G401 (cell line): ENCODE measurements around the gene C13orf42. TPM values are rescaled to one million over a fixed set of nuclear protein-coding genes. Genes with fewer than 3 reads are reported as not detected.
"Not testable (repeated sequence)": the region's sequence is repeated elsewhere in the genome, so short reads cannot be mapped to it uniquely, and the experiment has no call there.

Experiments
- DNase-seq: peaks from one replicate; pipeline ENCODE4 v3.0.0-alpha.2; 2015; ENCODE audit warnings: low spot score
- in situ Hi-C: cut with HindIII; loops from 2 replicates; pipeline ENCODE4 v1.10.0; 2016; ENCODE audit warnings: low sequenced_read_pairs, mixed read lengths
- total RNA-seq: library from RNA; depleted of rRNA; stranded (reverse); fragments of >200 nt; shearing (Covaris generic); gene quantifications from 2 replicates; pipeline ENCODE4 v1.2.3, GENCODE V29; 2014

C13orf42 gene
- total RNA-seq, 1 experiment from 2014 or later = not detected

DNA sequence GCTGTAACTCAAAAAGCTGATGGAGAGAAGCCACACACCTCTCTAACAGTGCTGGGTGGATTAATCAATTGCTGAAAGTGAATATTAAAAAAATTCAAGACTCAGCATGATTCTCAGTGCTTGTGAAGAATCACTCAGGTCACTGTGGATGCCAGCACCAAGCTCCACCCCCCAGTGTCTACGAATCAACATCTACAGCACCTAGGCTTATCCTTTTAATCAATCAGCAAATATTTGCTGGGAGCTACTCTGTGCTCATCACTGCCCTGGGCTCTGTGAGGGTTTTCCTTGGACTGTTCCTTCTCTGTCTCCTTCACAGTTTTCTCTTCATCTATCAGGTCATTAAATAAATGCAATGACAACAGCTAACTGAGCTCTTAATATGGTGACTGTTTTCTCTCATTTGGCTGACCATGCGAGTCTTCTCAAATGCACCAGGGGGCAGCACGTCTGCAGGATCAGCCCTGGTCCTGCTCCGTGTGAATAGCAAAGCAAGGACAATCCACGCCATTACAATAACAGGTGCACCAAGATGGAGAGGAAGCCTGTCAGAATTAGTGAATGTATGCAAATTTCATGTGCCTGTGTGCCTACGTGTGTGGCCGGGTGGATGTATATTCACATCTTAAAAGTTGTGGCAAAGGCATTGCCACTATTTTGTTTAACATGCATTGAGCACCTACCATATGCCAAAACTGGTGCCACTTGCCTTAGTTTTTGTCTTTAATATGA lies 14.6 kb upstream of the C13orf42 start:
- in situ Hi-C loops = no loop called here

DNA sequence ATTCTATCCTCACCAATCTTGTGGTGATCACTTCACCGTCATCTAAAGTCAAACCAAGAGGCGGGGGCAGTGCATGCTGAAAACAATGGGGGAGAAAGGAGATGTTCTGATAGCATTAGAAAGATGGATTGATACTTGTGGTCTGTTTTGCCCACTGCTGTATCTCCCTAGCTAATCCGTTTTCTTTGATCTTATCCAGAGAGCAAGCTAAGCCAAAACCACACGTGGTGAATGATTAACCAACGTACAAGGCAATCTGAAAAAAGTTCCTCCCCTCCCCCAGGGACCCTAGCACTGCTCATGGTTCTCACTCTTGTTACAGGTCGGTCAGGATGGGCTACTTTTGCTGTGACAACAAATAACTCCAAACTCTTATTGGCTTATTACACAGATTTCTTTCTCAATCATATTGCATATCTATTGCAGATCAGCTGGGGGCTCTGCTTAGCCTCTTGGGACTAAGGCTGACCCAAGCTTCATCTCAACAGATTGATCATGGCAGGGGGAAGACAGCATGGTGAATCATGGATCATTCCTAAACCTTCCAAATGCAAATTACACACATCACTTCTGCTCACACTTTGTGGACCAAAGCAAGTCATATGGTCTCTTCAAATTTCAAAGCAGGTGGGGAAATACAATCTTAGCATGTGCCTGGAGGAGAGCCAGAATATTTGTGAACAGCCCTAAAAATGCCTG lies 11.9 kb upstream of the C13orf42 start:
- DNase-seq = no peak
- in situ Hi-C loops = no loop called here

More for the DNA sequence above, 14.6 kb upstream of the C13orf42 start:
- DNase-seq = peak; percentile 62

DNA sequence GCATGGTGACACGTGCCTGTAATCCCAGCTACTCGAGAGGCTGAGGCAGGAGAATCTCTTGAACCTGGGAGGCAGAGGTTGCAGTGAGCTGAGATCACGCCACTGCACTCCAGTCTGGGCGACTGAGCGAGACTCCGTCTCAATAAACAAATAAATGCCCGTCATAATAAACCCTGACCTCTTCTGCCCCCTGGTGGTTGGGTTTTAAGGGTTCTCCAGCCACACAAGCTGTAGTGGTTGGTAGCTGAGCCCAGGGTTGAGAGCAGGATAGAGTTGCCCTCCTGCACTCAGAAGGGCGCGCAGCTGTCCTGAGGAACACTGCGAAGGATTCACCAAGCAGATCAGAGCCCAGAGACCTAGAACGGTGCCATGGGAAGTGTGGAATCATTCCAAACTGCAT lies 9.8 kb upstream of the C13orf42 start:
- in situ Hi-C loops = not testable (repeated sequence)

DNA sequence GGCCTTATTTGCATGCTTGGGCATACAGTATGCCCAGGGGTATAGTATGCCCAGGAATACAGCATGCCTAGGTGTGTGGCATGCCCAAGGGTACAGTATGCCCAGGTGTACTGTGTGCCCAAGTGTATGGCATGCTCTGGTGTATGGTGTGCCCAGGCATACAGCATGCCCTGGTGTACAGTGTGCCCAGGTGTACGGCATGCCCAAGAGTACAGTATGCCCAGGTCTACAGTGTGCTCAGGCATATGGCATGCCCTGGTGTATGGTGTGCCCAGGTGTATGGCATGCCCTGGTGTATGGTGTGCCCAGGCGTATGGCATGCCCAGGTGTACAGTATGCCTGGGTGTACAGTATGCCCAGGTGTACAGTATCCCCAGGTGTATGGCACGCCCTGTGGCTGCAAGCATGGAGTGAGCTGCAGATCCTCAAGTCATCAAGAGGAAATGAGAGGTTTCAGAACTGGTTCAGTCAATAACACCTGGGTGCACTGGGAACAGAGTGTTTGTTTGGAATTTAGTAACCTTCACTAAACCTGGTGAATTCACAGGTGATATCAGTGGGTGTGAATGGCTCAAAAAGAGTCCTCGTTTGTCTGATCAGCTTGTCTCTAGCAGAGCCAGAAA lies 7.8 kb upstream of the C13orf42 start:
- DNase-seq = no peak
- in situ Hi-C loops = no loop called here

More for the DNA sequence above, 9.8 kb upstream of the C13orf42 start:
- DNase-seq = not testable (repeated sequence)

DNA sequence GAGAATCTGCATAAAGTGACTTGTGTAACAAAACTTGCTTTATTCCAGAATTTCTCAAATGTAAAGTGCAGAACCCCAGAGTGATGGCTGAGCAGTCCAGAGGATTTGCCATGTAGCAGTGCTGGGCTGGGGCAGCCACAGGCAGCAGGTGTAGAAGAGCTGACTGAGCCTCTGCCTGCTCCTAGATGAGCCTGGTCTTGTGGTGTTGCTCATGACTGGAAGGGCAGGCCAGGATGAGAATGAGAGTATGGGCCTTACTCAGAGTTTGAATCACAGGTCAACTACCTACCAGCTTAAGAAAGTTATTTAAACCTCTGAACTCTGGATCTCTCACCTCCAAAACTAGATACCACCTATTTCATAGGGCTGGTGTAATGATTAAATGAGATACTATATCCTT lies 2.9 kb upstream of the C13orf42 start:
- DNase-seq = no peak
- in situ Hi-C loops = no loop called here

DNA sequence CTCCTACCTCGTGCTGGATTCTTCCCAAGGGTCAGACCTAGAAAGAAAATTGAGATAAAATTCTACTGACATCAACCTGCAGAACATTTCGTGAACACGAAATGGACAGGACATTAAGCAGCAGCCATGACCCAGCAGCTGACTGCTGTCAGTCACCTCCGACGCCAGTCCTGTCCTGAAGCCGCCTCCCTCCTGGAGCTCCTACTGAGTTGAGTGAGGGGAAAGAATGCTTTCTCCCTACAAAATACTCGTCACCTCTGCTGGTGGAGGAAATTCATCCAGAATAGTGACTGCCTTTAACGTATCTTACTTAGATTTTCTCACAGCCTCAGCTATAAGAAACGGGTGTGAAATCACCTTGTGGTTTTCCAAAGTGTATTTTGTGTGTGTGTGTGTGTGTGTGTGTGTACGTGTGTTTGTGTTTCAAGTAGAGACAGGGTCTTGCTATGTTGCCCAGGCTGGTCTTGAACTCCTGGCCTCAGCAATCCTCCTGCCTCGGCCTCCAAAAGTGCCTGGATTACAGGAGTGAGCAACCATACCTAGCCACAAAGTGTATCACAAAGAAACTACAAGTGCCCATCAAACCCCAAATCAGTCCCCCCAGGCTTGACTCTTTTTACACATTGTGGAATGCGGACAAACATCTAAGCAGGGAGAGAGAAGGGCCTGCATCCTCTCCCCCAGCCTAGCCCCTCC lies 2.3 kb upstream of the C13orf42 start:
- in situ Hi-C loops = no loop called here
- no peak for DNase-seq

DNA sequence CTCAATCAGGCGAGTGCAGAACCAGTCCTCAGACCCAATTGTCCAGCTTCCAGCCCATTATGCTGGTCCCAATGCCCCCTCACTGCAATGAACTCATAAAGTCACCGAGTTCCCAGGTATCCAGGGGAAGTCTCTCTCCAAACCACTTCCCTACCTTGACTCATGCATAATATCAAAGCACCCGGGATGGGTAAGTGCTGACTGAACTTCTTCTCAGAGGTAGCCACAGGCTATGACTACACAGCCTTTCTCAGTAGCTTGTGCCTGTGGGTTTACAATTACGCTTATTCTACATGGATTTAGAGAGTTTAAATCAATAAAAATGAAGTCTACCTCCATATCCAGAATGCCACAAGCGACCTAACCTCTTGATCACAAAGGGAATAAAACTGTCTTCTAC lies 1.7 kb upstream of the C13orf42 start:
- in situ Hi-C loops = no loop called here
- no peak for DNase-seq

DNA sequence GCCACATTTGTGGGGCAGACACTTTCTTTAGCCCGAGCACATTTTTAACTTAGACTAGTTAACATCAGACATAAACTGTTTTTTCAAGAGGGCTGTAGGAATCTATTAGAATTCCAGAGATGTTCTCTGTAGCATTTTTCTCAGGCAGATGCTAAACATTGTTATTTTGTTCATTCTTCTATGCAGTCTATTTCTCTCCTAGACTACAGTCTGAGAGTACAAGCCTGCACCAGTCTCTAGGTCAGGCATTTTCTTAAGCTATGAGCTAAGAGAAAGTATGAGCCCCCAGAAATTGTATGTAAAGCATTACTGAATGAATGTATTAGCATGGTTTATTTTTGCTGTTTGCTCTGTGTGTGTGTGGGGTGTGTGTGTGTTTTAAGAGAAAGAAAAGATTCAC lies 923 bp upstream of the C13orf42 start:
- in situ Hi-C loops = no loop called here

DNA sequence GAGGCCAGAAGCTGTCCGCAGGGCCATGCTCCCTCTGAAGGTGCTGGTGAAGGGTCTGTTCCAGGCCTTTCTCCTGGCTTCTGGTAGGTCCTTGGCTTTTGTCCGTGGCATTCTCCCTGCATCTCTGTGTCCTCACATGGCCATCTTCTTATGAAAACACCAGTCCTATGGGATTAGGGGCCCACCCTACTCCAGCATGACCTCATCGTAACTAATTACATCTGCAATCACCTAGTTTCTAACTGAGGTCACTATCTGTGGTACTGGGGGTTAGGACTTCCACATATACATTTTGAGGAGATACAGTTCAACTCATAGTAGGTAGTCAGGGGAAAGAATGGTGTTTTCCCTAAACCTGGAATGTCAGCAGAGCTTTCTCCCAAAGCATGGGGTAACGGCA lies 3.1 kb downstream of the C13orf42 start:
- no peak for DNase-seq
- in situ Hi-C loops = no loop called here

More for the DNA sequence above, 923 bp upstream of the C13orf42 start:
- no peak for DNase-seq

DNA sequence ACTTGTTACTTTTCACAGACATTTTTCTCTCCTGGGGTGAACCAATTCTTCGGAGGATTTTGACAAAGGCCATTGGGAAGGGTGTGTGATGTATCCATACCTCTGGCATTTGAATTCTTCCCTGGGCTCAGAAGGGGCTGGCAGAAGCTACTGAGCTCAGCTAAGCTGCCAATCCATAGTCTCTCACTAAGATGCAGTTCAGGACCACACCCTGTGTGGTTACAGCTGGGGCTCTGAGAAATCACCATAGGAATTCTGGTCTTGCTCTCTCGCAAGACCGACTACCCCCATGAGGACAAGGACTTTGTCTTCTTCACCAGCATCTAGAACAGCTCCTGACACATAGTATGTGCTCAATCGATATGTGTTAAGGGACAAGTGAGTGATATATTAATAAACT lies 6.0 kb downstream of the C13orf42 start:
- no peak for DNase-seq
- in situ Hi-C loops = no loop called here

DNA sequence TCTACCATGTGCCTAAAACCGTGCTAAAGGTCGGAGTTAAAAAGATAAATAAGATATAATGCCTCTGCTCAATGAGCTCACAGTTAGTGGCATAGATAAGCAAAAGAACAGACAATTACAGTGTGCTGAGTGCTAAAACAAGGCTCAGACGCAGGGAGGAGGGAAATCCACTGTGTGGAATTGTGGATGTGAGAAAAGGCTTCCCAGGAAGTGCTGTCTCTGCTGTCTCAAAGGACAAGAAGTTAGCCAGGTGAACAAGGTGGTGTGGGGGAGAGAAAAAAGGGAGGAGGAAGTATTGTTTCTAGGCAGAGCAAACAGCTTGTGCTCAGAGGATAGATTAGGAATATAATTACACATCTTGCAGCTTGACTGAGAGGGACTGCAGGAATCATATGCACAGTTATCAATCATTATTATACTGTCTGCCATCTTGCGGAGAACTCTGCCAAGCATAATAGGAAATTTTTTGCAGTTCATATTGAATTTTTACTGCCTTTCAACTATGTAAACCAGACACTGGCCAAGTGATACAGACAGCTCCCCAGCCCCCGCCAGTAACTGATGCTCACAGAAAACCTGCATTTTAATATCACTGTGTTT lies 9.3 kb downstream of the C13orf42 start:
- in situ Hi-C loops = no loop called here
- no peak for DNase-seq

DNA sequence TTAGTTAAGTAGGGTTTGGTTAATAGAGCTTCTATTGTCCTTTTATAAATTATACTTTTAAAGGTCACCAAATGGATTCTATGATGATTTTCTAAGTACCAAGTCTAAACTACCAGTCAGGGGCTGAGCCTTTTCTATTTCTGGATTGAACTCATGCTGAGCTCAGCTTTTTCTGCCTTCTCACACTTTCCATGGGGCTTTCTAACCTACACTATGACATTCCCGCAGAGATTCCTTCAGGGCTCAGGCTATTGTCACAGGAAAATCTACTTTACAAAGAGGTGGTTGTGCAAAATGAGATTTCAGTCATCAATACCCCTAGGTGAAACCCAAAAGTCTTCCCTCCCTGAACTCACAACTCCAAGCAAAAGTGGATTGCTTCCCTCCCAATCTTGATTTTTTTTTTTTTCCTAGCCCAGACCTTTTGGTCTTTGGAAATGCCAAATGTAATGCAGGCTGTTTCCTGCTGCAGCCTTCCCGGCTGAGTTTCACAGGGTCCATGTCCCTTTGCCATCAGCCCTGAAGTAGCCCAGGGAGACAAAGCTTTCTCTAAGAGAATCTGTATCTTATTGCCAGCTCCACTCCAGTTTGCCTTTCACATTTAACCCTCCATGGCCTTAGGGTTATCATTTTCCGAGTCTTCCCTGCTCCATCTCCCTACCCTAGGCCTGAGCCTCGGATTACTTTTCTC lies 13.6 kb downstream of the C13orf42 start:
- DNase-seq = no peak
- in situ Hi-C loops = no loop called here

DNA sequence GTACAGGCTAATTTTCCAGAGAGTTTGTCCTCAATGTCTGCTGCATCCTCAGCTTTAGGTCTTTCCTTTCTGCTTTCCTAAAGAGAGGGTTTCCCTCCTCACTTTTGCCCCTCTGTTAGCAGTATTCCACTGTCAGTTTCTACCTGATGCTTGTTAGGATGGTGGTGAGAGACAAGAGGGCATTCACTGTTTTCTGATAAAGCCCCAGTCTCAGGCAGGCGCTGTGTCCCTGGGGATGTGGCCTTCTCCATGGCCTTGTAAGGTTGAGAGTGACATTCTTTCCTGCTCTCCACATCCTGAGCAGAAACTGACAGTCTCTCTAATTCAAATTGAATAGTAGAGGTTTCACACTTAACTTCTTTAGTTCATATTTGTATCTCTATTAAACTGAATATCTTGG lies 14.9 kb downstream of the C13orf42 start:
- no peak for DNase-seq
- in situ Hi-C loops = no loop called here

DNA sequence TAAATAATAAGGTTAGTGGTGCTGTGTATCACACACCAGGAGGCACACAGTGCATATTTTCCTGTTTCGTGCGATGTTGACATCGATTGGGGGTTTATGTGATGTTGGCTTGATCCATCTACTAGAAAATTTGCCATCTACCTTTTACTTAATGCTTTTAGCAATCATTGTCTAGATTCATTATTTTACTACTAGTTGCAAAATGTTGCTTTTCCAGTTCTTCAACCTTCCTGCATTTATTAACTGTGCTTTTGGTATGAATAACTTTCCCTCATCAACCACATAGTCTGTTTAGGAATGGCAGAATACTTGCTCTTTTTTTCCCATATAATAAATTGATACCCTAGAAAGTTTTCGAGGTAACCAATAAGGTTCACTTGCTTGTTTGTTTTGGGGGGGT lies 17.5 kb downstream of the C13orf42 start:
- in situ Hi-C loops = no loop called here
- DNase-seq = no peak

DNA sequence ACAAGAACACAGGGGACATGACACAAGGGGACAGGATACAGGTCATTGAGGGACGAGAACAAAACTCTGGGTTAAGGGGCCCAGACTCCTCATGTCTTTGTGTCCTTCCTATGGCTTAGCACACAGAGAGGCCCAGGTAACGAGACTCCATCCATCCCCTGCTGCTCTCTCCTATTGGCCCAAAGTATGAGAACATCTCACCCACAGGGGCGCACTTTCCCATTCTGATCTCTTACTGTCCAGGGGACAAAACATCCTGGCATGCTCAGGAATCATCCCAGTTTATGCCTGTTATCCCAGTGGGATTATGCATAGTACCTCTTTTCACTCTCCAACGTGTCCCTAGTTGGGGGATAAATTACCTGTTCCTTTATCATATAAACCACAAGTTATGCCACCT lies 19.2 kb downstream of the C13orf42 start:
- in situ Hi-C loops = no loop called here
- no peak for DNase-seq

DNA sequence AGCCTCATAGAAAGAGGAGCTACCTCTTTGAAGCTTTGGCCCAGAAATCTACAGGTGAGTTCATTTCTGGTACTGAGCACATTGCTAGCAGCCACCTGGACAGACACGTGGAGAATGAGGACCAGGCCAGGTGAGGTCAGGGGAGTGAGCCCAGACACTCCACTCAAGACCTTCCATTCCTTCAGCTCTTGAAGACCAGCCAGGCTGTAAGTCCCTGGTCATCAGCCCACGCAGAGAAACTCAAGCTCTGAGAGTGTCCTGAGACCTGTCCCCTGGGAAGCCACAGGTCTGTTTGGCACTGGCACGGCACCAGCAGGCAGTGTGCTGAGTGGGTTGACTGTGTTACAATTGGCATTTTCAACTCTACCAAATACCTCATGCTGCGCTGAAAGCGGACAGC lies 27.4 kb downstream of the C13orf42 start:
- in situ Hi-C loops = no loop called here
- DNase-seq = no peak

DNA sequence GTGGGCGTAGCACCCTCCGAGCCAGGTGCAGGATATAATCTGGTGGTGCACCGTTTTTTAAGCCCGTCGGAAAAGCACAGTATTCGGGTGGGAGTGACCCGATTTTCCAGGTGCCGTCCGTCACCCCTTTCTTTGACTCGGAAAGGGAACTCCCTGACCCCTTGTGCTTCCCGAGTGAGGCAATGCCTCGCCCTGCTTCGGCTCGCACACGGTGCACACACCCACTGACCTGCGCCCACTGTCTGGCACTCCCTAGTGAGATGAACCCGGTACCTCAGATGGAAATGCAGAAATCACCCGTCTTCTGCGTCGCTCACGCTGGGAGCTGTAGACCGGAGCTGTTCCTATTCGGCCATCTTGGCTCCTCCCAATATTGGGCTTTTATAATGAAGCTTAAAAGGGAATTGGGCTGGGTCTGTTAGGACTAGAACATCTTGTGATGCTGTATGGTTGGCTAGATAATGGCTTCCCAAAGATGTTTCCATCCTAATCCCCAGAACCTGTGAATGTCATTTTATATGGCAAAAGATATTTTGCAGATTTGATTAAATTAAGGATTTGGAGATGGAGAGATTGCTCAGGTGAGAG lies 30.5 kb downstream of the C13orf42 start:
- DNase-seq, in situ Hi-C loops: not testable (repeated sequence)

DNA sequence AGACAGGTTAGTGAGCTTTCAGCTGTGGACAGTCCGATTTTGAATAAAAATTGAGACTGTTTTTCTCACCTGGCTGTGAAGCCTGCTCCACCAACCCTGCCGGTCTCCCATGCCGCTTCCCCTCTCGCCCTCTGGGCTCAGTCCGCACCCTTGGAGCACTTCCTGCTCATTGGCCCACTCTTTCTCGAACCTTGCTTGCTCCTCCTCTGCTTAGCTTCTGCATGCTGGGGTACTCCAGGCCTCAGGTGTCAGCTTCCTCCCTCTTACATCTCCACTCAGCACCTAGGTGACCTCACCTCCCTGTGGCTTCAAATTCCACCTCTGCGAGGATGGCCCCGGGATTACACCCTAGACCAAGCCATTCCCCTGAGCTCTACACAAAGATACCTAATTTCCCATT lies 39.6 kb downstream of the C13orf42 start:
- in situ Hi-C loops = no loop called here

More for the DNA sequence above, 39.6 kb downstream of the C13orf42 start:
- DNase-seq = no peak
